Stimulated activated CD8-positive, alpha-beta memory T cell treated with anti-CD3 and anti-CD28 coated beads, Interleukin-4, amount 100 ng/mL, for 24 hours (primary cell): ENCODE results near the gene RUNX1.

Experiments used
- DNase-seq: peaks from one replicate; pipeline ENCODE4 v3.0.0-alpha.2; 2020; ENCODE audit warnings: low read depth

Gene RUNX1

GRCh38 chr21:34946385-34946840 is 102.7 kb downstream of the RUNX1 start:
- DNase-seq = no peak

- DNase-seq = no peak
Measured at GRCh38 chr21:34945288-34945687, 103.8 kb downstream of the RUNX1 start.

DNA sequence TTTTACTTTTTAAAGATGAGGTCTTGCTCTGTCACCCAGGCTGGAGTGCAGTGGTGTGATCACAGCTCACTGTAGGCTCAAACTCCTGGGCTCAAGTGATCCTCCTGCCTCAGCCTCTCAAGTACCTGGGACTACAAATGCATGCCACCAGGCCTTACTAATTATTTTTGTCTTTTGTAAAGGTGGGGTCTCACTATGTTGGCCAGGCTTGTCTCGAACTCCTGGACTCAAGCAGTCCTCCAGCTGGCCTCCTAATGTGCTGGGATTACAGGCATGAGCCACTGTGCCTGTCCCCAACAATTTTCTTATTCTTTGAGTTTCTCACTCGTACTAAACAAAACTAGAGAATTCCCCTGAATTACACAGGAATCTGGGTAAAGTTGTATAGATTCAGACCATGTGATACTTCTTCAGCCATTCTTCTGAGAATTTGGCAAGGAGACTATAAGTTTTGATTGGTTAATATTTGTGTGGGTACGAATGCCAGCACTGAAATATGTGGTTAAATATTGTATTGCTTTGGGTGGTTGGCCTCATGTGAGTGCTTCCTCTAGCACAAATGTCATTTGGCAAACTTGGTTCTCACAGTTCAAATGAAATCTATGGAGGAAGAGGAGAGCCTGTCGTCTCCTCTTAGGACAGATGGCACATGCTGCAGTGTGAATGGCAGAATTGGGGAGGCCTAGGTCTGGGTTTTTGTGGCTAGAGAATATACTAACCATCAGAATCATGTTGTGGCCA is 104.9 kb downstream of the RUNX1 start:
- no peak for DNase-seq

GRCh38 chr21:34942911-34943310 is 106.2 kb downstream of the RUNX1 start:
- DNase-seq = no peak

GRCh38 chr21:34941162-34941561 is 107.9 kb downstream of the RUNX1 start:
- no peak for DNase-seq

DNA sequence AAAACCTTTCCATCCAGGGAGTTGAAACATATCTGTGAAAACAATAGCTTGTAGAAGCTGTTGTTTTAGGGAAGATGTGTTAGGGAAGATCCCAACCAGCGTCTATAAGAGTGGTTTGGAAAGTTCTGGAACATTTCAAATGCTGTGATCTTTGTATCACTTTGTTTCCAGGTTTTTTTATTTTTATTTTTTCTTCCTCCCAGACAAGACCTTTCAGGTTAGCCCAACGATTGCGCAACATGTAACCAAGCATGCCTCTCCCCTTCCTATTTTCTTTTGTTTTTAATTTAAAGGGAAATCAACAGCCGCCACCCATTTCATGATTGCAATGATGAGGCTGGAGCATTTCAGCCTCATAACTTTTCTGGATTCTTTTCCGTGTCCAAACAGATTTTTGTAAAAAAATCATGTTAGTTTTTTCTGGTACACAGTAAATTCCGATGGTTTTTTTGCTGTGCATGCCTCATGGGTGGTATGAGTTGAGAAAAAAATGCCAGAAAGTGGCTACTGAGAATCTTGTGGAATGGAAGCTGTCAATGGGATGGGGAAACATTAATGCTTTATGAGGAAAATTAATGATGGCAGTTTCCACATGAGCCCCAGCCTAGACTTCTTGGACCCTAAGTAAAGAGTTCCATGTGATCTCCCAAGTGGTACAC is 109.3 kb downstream of the RUNX1 start:
- no peak for DNase-seq

GRCh38 chr21:34938089-34938764 is 110.9 kb downstream of the RUNX1 start:
- no peak for DNase-seq

DNA sequence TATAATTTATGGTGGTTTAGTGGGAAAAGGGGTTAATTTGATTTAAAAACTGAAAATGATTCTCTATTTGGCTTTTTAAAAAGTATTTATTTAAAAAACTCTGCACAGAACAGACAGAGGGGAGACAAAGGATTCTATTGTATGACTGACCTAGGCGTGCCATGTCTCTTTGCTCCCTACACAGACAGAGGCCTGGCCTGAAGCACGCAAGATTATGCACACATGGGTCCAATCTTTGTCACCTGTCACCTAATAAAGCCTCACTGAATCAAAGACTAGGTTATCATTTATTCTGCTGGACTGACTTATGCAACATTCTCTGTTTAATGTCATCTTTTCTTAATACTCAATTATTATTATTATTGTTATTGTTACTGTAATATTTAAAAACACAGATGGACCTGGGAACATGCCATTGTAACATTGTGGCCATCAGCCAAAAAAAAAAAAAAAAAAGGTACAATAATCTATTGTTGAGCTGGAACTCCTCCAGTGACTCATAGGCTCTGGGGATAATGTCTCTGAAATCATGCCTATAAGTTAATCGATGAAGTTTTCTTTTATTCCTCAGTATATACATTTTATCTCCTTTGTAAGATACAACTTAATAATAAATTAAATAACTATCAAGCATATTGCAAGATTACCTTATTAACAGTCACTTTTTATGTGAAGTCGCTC is 112.1 kb downstream of the RUNX1 start:
- DNase-seq = no peak

DNA sequence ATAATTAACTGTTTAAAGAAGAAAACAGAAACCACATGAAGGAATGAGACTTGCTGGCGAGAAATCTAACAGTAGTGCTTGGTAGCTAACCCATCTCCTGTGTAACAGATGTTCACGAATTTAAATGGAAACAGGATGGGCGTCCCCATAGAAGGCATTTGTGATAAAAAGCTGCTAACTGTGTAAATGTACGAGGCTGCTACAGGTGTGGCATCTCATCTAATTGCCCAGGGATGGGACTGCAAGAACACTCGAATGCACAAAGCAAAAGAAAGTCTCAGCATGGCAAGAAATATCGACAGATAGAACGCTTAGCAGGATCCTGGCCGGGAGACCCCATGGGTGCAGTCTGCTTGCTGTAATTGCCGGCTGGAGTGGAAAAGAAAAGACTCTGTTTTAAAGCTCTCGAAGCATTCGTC is 112.7 kb downstream of the RUNX1 start:
- DNase-seq = no peak

DNA sequence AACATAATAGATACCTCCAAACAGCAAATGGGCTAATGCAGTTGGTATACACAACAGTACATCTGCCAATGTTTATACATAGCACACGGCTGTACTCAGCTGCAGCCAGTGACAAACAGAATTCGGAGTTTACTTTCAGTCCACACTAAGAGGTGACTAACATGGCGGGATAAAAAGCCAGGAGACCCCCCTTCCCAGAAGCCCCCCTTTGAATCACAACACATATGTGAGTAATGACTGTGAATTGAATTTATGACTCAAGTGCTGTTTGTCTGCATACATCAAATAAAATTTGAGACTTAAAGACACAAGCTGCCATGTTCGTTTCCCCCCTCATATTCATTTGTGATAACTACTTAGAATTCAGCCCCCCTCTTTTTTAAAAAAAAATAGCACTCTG is 113.2 kb downstream of the RUNX1 start:
- DNase-seq = no peak

DNA sequence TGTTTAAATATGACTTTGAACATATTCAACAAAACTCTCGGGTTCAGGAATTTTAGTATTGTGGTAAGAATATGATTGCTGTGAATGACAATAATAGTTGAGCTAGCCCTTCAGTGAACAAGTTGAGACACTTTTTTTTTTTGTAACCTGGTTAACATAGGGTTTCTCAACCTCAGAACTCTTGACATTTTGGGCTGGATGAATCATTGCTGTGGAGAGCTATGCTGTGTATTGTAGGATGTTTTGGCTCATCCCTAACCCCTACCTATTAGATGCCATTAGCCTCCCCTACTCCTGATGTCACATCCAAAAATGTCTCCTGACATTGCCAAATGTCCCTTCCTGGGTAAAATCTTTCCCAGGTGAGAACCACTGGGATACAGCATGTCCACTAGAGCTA is 113.7 kb downstream of the RUNX1 start:
- no peak for DNase-seq

DNA sequence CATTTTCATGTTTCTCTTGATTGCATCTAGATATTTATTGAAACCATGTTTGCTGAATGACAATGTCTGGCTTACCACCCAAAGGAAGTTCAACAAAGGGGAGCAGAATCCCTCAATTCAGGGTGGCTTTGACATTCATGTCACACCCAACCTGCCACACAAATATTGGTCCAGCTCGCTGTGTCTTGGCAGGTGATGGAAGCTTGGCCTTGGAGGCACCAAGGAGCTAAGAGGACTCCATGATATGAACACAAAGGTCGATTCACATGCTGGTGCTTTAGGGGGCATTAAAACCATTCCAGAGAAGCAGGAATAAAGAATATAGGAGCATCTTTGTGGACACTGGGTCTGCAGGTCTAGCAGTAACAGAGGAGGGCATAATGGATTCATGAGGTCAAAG is 114.8 kb downstream of the RUNX1 start:
- no peak for DNase-seq

DNA sequence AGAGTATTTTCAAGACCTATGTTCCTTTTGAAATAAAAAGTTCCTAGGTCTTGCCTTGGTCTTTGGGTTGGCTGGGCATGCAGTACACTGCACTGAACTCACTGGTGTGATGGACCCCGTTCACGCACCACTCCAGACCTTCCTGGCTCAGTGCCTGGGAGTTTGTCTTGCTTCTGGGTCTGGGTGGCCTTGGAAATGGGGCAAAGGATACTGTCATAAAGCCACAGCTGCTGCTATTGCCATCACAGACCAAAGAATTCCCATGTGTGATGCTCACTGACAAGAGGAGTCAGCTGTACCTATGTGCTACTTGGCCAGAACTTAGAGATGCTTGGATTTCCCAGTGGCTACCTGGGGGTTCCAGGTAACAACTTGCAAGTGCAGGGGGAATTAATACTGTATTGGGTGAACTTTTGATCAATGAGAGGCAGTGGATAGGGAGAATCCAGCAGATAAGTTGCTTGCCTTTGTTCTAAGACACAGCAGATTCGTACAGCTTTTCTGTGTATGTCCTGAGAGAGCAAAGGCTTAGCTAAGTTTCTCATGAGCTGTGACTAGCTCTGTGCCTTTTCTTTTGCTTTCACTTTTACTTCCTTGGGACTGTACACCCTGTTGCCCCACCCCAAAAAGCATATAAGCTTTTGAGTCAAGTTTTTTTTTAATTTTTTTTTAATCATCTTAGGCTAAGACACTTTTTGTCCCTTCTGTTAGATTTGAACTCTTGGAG is 115.3 kb downstream of the RUNX1 start:
- DNase-seq = no peak

DNA sequence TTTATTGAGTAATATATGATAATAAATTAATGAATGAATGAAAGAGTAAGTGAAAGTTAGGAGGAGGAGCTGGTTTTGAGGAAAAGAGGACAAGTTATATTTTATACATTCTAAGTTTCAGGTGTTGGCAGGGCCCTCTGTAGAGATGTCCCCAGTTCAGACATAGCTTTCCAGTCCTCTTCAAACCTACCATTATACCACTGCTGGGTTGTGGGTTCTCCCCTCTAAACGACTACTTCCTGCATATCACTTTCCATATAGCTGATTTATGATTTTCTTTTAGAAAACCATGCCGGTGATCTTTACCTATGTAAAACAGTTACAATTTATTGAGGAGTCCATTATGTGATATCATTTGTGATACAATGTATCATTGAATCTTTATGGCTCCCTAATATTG is 116.9 kb downstream of the RUNX1 start:
- no peak for DNase-seq

GRCh38 chr21:34930971-34931370 is 118.1 kb downstream of the RUNX1 start:
- DNase-seq = no peak

DNA sequence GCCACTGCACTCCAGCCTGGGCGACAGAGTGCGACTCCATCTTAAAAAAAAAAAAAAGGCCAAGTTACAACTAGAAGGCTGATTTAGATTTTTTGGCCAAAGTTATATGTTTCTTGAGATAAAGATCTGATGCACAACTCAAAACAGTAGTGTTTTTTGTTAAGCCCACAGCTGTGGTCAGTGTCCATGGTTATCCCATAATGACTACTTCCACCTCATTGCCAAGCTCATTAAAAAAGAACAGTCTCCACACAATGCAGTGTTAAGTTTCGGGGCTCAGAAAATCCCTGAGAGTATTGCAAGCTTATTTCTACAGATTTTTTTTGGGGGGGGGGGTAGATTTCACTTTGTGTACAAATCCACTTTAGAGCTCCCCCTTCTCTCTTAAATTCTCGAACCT is 120.5 kb downstream of the RUNX1 start:
- no peak for DNase-seq

DNA sequence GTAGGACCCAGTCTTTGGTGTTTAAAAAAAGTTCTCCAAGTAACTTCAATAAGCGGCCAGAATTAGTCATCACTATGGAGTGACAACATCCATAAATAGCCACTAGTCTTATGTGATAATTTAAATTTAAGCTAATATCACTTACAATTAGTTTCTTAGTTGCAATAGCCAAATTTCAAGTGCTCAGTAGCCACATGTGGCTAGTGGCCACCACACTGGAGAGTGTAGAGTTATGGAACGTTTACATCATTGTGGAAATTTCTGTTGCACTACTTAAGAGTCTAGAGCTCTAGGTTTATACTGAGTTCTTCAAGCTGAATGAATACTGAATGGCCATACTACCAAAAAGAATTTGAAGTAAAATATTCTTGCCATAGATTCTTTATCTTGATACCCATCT is 121.1 kb downstream of the RUNX1 start:
- no peak for DNase-seq

- DNase-seq = no peak
Measured at GRCh38 chr21:34926803-34927467, 122.2 kb downstream of the RUNX1 start.

DNA sequence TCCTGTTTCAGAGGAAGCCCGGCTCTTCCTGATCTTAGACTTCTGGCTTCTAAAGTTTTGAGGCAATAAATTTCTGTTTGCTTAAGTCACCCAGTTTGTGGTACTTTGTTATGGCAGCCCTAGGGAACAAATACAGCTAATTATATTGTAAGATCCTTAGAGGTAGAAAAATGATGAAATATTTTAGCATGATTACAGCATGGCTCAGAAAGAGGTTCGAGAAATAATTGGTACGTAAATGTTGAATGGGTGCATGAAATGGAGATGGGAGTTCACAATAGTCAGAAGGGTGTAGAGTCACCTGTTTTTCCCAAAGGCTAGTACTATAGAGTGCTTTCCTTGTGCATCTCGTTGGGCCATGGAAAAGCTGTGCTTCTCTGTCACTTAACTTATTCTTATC is 123.5 kb downstream of the RUNX1 start:
- DNase-seq = no peak

DNA sequence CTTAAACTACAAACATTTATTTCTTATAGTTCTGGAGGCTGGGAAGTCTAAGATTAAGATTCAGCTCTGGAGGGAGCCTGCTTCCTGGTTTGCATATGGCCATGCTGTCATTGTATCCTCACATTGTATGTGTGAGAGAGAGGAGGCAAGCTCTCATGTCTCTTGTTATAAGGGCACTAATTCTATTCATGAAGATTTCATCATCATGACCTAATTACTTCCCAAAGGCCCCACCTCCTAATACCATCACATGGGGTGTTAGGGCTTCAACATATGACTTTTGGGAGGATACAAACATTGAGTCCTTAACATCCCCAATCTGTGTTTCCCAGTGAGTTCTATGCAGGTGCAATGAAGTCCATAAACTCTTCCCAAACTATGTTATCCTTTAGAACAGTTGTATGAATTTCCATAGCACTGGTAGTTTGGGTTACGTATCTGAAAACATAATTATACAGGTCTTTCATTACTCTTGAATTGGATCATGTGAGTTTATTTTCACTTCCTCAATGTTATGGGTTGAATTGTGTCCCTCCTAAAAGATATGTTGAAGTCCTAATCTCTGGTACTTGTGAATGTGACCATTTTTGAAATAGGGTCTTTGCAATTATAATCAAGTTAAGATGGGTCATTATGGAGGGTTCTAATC is 124.2 kb downstream of the RUNX1 start:
- no peak for DNase-seq

DNA sequence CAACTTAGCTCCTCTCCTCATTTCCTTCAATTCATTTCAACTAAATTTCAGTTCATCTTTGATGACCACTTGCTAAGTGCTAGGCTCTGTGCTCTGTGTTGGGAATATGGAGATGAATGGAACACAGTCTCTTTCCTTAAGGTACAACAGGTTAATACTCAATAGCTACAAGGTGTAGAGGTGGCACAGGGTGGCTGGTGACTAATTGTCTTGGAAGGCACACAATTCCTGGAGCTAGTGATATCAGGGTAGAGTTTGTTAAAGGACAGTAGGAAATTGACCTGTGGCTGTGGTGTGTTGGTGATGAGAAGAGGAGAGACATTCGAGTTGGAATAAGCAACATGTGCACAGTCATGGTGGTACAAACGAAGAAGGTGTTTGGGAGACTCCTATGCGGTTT is 124.9 kb downstream of the RUNX1 start:
- no peak for DNase-seq
